Left hindlimb (tissue), 1 donor: Measurements from ENCODE around the gene TAGLN.

ENCODE experiments used
- DNase-seq: peaks from one replicate; pipeline ENCODE4 v3.0.0-alpha.2; 2018

Gene TAGLN

GRCh38 chr11:117217141-117218084 lies 18.2 kb downstream of the TAGLN start:
- DNase-seq: no peak

GRCh38 chr11:117218133-117218915 lies 19.2 kb downstream of the TAGLN start:
- DNase-seq: no peak

GRCh38 chr11:117219001-117219400 lies 19.8 kb downstream of the TAGLN start:
- no peak for DNase-seq

- no peak for DNase-seq
Observed at GRCh38 chr11:117219455-117219854, 20.3 kb downstream of the TAGLN start.

- DNase-seq: no peak
Observed at GRCh38 chr11:117219995-117220394, 20.8 kb downstream of the TAGLN start.

- DNase-seq: peak; percentile 84
Observed at GRCh38 chr11:117220568-117220967, 21.4 kb downstream of the TAGLN start.

GRCh38 chr11:117220999-117221774 lies 22.0 kb downstream of the TAGLN start:
- DNase-seq: peak; percentile 77

GRCh38 chr11:117221775-117222517 lies 22.8 kb downstream of the TAGLN start:
- peak; percentile 83 for DNase-seq

GRCh38 chr11:117222991-117223740 lies 24.0 kb downstream of the TAGLN start:
- no peak for DNase-seq

- DNase-seq: no peak
Observed at GRCh38 chr11:117223741-117224689, 24.8 kb downstream of the TAGLN start.

- no peak for DNase-seq
Observed at GRCh38 chr11:117225553-117226170, 26.5 kb downstream of the TAGLN start.

GRCh38 chr11:117226388-117227385 lies 27.5 kb downstream of the TAGLN start:
- peak; percentile 69 for DNase-seq

GRCh38 chr11:117228091-117228490 lies 28.9 kb downstream of the TAGLN start:
- no peak for DNase-seq

GRCh38 chr11:117229411-117229810 lies 30.2 kb downstream of the TAGLN start:
- DNase-seq: no peak

- DNase-seq: no peak
Observed at GRCh38 chr11:117229931-117230285, 30.7 kb downstream of the TAGLN start.

GRCh38 chr11:117230286-117230961 lies 31.3 kb downstream of the TAGLN start:
- DNase-seq: no peak

- DNase-seq: no peak
Observed at GRCh38 chr11:117230999-117231841, 32.0 kb downstream of the TAGLN start.
